Measurements from ENCODE around the gene JAGN1.
"Not testable (repeated sequence)": the region's sequence is repeated elsewhere in the genome, so short reads cannot be mapped to it uniquely, and the experiment has no call there.

JAGN1 gene

GRCh38 chr3:9898467-9899241 lies 8.2 kb downstream of the JAGN1 start:
- no peak for DNase-seq (ENCODE audit: low spot score)

- no peak for DNase-seq (ENCODE audit: low spot score)
Observed at GRCh38 chr3:9899289-9899791, 8.9 kb downstream of the JAGN1 start.

- DNase-seq (ENCODE audit: low spot score): not testable (repeated sequence)
Observed at GRCh38 chr3:9900965-9901415, 10.6 kb downstream of the JAGN1 start.

- no peak for DNase-seq (ENCODE audit: low spot score)
Observed at GRCh38 chr3:9901967-9902366, 11.6 kb downstream of the JAGN1 start.

GRCh38 chr3:9902372-9903237 lies 12.2 kb downstream of the JAGN1 start, which contains the start of gene IL17RE:
Gene IL17RE, plus strand, starts transcription at chr3:9902848. Its CDS starts 85 bp downstream, at chr3:9902933.
- DNase-seq (ENCODE audit: low spot score): no peak

- no peak for DNase-seq (ENCODE audit: low spot score)
Observed at GRCh38 chr3:9903238-9903624, 12.8 kb downstream of the JAGN1 start.

- DNase-seq (ENCODE audit: low spot score): no peak
Observed at GRCh38 chr3:9903904-9904303, 13.5 kb downstream of the JAGN1 start.

- no peak for DNase-seq (ENCODE audit: low spot score)
Observed at GRCh38 chr3:9906480-9906879, 16.1 kb downstream of the JAGN1 start.

- DNase-seq (ENCODE audit: low spot score): no peak
Observed at GRCh38 chr3:9908286-9908685, 17.9 kb downstream of the JAGN1 start.

- DNase-seq (ENCODE audit: low spot score): no peak
Observed at GRCh38 chr3:9909221-9910013, 19.0 kb downstream of the JAGN1 start.

GRCh38 chr3:9911863-9912262 lies 21.5 kb downstream of the JAGN1 start:
- no peak for DNase-seq (ENCODE audit: low spot score)

- peak; percentile 58 for DNase-seq (ENCODE audit: low spot score)
Observed at GRCh38 chr3:9912294-9912935, 22.0 kb downstream of the JAGN1 start.

- DNase-seq (ENCODE audit: low spot score): no peak
Observed at GRCh38 chr3:9913601-9914000, 23.2 kb downstream of the JAGN1 start.

GRCh38 chr3:9914011-9914410 lies 23.6 kb downstream of the JAGN1 start:
- no peak for DNase-seq (ENCODE audit: low spot score)

- DNase-seq (ENCODE audit: low spot score): no peak
Observed at GRCh38 chr3:9914559-9915253, 24.3 kb downstream of the JAGN1 start.

GRCh38 chr3:9915254-9916141 lies 25.1 kb downstream of the JAGN1 start:
- peak; percentile 44 for DNase-seq (ENCODE audit: low spot score)

- no peak for DNase-seq (ENCODE audit: low spot score)
Observed at GRCh38 chr3:9916346-9916733, 25.9 kb downstream of the JAGN1 start.

- peak; percentile 55 for DNase-seq (ENCODE audit: low spot score)
Observed at GRCh38 chr3:9916734-9917680, 26.6 kb downstream of the JAGN1 start, which contains the start of gene IL17RC. Gene IL17RC, plus strand, starts transcription at chr3:9917098. Its CDS starts 218 bp downstream, at chr3:9917316.

GRCh38 chr3:9917820-9918219 lies 27.4 kb downstream of the JAGN1 start:
- DNase-seq (ENCODE audit: low spot score): no peak
